HG03064 (cell line): ENCODE measurements around the gene RUFY3.
"Not testable (repeated sequence)": the region's sequence is repeated elsewhere in the genome, so short reads cannot be mapped to it uniquely, and the experiment has no call there.

Experiments
- ATAC-seq: cut with Tn5 transposase; IDR thresholded peaks from one replicate; pipeline ENCODE4 v1.9.1; 2021; ENCODE audit warnings: low read depth; ENCODE audit not compliant: unreplicated experiment

RUFY3 gene, protein sequence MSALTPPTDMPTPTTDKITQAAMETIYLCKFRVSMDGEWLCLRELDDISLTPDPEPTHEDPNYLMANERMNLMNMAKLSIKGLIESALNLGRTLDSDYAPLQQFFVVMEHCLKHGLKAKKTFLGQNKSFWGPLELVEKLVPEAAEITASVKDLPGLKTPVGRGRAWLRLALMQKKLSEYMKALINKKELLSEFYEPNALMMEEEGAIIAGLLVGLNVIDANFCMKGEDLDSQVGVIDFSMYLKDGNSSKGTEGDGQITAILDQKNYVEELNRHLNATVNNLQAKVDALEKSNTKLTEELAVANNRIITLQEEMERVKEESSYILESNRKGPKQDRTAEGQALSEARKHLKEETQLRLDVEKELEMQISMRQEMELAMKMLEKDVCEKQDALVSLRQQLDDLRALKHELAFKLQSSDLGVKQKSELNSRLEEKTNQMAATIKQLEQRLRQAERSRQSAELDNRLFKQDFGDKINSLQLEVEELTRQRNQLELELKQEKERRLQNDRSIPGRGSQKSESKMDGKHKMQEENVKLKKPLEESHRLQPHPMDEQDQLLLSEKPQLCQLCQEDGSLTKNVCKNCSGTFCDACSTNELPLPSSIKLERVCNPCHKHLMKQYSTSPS

DNA sequence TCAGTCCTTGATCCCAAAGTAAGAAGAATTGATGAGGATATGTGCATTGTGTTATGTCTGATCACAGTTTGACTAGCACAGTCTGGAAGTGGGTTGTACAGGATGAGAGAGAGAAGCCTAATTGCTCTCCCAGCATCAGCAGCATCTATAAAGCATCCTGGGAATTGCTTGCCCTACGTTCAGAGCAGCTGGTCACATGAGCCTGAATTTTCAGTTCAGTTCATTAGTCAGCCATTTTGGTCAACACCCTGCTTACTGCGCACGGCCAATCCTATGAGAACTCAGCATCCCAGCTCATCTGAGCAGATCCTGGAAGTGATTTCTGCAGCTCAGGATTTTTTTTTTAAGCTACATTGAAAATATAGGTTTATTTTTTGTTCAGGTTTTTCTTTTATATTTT lies at the start of gene RUFY3:
Gene RUFY3 (plus strand): TSS at position 218 of the 400 bp plus-strand sequence. CDS start 610 bp downstream, outside the sequence.
- no peak for ATAC-seq

DNA sequence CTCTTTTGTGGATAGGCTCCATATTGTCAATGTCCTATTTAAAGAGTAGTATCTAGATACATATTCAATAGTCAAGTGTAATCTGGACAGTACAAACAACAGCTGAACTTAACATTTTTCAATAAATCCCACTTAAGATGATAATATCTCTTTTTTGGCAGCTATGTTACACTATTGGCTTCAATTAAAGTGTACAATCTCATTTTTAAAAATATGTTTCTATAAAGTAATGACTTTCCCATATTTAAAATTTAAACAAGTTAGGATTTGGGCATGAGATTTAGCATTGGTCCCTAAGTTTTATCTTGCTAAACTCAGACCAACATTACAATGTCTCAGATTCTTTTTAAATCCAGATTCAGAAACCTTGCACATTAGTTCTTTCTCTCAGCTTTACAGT lies 47.6 kb upstream of the RUFY3 start:
- no peak for ATAC-seq

DNA sequence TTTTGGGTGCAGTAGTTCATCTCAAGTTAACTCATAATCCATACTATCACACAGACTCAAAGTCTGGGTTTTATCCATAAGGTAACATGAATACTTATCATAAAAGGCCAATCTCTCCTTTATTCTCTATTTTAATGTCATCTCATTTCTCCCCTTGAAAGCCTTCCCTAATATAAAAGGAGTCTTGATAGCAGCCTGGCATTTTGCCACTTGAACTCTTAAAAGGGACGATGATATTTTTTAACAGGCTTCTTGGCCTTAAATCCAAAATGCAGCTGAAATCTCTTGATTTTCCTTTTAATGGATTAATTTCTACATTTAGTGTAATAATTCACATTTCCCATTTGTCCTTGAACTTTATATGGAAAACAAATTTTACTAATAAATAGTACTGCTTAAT lies 47.0 kb upstream of the RUFY3 start:
- ATAC-seq: no peak

DNA sequence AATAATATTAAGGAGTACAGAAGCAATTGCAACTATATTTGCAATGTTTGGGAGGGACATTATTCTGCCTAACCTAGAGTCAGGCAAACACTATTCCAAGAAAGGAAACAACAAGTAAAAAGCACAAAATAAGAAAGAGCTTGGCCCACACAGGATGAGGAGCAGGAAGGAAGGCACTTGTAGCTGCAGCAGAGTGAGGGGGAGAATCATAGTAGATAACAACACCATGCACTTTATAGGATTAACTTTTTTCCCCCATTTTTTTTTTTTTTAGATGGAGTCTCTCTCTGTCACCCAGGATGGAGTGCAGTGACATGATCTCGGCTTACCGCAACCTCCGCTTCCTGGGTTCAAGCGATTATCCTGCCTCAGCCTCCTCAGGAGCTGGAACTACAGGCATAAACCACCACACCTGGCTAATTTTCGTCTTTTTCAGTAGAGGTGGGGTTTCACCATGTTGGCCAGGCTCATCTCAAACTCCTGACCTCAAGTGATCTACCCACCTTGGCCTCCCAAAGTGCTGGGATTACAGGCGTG lies 45.1 kb upstream of the RUFY3 start:
- ATAC-seq: no peak

DNA sequence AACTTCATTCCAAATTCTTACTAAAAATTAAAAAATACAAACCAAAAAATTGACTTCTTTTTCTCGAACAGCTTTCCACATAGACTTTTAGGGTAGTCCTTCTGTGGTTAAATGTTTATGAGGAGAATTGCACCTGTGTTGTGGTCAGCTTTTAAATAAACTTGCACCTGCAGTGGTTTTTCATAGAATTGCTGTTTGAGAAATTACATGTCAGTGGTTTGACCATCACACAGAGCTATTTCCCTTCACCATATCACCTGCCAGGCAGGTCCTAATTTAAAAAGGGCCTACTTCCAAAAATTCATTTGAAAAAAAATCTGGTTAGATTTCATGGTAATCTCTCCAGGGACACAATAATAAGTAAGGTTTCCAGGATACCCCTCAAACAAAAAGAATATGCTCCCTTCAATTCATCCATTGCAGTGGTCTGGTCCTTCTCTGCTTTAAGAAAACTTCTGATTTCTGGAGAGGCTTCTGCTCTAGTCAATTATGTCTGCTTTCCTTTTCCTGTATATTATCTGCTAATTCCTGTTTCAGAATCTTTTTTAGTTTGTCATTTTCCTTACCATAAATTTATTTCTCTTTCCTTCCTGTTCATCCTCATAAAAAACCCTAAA lies 43.3 kb upstream of the RUFY3 start:
- ATAC-seq: peak; percentile 69

DNA sequence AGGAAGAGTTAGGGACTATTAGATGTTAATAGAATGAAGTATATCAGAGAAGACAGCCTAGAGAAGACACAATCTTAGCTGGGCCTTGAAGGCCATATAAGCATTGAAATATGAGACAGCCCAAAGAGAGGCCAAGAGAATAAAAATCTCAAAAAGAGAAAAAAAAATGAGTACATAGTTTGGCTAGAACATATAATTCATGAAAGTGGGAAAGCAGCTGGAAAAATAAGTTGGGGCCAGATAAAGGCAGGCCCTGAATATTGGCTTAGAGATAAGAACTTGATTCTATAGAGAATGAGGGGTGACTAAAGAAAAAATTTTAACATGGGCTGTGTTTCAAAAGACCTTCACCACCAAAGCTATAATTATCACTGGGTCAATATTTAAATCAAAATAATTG lies 40.8 kb upstream of the RUFY3 start:
- ATAC-seq: no peak

DNA sequence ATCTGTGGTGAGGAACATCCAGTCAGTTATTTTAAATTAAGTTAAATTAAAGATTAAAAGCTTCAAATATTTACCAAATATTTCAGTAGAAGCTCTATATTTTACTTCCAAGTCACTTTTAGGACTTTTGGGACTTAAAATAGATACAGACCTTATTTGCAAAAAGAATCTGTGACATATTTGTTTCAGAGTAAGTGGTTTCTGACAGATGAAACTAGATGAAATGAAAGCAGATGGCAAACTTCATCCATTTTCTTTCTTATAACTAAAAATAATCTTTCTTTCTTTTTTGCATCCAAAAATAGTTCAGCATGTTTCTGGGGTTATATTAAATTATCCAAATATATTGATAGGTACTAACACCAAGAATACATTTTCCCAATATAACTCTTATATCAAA lies 40.1 kb upstream of the RUFY3 start:
- ATAC-seq: no peak

DNA sequence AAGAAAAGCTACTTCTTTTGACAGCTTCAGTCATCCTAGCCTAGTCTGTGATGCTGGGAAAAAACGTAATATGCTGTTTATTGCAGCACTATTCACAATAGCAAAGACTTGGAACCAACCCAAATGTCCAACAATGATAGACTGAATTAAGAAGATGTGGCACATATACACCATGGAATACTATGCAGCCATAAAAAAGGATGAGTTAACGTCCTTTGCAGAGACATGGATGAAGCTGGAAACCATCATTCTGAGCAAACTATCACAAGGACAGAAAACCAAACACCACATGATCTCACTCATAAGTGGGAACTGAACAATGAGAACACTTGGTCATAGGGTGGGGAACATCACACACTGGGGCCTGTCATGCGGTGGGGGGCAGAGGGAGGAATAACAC lies 39.6 kb upstream of the RUFY3 start:
- not testable (repeated sequence) for ATAC-seq

DNA sequence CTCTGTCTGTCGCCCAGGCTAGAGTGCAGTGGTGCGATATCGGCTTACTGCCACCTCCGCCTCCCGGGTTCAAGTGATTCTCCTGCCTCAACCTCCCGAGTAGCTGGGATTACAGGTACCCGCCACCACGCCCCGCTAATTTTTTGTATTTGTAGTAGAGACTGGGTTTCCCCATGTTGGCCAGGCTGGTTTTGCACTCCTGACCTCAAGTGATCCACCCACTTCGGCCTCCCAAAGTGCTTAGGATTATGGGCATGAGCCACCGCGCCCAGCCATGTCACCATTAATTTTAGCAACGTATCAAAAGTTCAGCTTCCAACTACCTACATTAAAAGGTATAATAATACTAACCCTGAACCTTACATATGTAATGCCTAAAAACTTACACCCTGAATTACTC lies 34.4 kb upstream of the RUFY3 start:
- ATAC-seq: no peak

DNA sequence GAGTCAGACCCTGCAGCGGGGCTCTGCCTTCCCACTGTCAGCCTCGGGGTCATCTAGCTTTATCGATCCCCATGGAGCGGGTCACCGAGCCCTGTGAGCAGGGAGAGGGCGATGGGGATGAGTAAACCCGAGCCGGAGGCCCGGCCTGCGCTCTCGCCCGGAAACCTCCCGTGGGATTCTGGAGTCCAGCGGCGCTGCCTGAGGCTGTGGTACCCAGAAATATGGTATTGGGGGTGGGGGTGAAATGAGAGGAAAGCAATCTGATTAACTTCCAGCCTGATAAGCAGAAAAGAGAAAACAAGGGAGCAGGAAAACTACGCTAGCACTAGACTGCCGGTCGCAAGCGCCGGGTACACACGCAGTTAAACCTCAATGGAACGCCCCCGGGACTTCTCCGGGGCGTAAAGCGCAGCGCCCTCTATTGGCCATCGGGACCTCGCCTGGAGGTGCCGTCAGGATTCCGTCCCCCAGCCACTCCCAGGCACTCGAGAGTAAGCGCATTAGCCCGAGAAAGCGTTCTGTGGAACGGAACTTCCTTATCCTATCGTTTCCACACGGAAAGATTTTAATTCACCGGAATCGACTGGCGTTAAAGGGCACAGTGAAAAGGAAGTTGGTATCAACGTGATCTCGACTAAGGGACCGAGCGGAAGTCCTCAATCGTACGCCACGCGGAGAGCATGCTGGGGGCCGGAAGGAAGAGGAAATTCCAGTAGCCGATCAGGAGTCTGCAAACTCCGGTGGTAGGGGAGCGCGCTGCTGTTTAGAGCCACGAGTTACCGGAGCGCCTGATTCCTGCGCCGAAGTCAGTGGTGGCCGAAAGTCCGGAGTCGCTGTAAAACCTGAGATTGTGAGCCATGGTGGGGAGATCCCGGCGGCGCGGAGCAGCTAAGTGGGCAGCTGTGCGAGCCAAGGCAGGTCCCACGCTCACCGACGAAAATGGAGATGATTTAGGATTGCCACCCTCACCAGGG lies 33.7 kb upstream of the RUFY3 start, which contains the start of gene UTP3:
Gene UTP3 (plus strand): TSS at position 712 of the 974 bp plus-strand sequence. CDS start 146 bp downstream, at position 858.
- peak; percentile 92 for ATAC-seq

DNA sequence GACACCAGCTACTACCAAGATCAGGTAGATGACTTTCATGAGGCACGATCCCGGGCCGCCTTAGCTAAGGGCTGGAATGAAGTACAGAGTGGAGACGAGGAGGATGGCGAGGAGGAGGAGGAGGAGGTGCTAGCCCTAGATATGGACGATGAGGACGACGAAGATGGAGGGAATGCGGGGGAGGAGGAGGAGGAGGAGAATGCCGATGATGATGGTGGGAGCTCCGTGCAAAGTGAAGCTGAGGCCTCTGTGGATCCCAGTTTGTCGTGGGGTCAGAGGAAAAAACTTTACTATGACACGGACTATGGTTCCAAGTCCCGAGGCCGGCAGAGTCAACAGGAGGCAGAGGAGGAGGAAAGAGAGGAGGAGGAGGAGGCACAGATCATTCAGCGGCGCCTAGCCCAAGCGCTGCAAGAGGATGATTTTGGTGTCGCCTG lies 33.0 kb upstream of the RUFY3 start:
- no peak for ATAC-seq

DNA sequence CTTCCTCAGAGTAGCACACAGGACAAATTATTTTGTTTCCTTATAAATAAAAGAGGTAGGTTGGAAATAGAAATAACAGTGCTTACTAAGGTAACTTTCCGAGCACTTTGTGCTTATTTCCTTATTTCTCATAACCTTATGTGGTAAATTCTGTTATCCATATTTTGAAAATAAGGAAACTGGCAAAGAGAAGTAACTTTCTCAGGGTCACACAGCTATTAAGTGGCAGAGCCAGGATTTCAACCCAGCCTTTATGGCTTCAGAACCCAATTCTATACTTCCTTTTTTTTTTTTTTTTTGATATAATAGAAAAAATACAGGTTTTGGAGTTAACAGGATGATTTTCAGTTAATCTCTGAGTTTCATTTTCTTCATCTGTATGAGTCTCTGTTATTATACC lies 30.1 kb upstream of the RUFY3 start:
- no peak for ATAC-seq

DNA sequence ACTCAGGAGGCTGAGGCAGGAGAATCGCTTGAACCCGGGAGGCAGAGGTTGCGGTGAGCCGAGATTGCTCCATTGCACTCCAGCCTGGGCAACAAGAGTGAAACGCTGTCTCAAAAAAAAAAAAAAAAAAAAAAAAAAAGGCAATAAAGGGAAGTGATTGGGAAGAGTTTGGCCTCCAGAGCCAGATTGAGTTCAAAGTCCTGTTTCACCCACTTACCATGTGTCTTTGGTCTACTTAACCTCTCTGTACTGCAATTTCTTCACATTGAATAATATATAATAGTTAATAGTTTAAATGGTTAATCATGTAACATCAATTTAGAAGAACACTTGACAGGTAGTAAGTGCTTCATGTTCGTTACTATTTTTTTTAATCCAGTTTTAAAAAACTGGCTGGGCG lies 27.1 kb upstream of the RUFY3 start:
- not testable (repeated sequence) for ATAC-seq

DNA sequence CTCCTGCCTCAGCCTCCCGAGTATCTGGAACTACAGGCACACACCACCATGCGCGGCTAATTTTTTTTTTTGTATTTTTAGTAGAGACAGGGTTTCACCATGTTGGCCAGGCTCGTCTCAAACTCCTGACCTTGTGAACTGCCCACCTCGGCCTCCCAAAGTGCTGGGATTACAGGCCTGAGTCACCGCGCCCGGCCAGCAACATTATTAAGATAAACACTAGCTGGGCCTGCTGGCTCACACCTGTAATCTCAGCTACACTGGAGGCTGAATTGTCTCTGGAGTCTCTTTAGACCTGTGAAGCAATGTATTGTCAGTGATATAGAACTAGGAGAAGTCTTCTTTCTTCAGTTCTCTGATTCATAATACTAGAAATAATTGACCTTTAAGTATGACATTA lies 23.3 kb upstream of the RUFY3 start:
- not testable (repeated sequence) for ATAC-seq

DNA sequence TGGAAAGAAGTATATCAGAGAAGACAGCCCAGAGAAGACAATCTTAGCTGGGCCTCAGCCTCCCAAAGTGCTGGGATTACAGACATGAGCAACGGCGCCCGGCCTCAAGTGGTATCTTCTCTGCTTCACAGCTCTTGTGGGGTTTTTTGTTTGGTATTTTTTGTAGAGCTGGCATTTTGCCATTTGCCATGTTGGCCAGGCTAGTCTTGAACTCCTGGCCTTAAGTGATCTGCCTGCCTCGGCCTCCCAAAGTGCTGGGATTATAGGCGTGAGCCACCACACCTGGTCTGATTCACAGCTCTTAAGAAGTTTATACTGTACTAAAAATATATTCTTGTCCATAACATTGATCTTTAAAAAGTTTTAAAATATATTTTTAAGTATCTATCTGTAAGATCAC lies 21.1 kb upstream of the RUFY3 start:
- ATAC-seq: no peak

DNA sequence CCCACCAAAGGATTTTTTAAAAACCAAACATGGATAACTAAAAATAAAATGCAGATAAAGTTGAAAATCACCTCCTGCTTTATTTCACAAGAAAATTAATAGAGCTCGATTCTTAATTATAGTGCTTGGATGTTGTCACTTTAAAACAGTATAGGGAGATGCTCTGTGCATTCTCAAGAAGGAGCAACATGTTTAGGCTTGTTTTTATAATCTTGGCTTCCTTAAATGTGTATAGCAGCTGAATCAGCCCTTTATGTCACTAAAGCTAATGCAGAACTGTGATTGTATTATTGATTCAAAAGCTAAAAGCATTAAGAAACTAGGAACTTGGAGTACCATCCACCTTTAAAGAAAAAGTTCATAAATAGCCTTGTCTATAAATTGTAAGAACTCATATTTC lies 20.5 kb upstream of the RUFY3 start:
- no peak for ATAC-seq

DNA sequence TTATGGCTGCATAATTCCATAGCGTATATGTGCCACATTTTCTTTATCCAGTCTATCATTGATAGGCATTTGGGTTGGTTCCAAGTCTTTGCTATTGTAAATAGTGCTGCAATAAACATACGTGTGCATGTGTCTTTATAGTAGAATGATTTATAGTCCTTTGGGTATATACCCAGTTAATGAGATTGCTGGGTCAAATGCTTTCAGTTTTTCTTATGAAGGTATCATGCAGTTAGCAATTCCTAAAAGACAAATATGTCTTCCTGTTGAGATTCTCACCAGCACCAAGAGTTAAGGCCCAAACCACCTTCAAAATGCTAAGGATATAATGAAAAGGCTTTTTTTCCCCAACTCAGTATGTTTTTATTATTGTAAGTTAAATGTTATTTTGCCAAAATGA lies 19.2 kb upstream of the RUFY3 start:
- not testable (repeated sequence) for ATAC-seq

DNA sequence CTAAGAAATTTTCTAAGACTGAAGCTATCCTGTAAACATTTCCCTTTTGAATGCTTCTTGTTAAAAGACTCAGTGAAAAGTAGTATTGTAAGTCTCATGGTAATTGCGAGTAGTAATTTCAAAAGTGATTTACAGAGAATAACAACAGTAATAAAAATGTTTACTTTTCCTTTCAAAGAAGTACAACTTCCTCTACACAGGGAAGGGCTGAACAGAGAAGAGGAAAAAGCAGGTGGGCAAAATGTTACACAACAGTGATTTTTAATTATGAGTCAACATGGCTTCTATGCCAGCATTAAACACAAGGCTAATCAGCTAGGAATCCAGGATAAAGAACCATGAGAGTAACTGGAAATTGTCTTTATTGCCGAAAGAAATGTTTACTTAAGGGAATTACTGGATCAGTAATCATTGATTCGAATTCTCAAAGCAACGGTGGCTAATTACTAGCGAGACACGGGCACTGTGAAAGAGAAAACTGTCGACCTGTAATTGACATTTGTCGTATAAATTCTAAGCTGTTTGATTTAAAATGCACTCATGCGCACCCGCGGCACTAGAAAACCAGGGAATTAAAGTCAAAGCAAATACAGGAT lies 18.0 kb upstream of the RUFY3 start:
- no peak for ATAC-seq

DNA sequence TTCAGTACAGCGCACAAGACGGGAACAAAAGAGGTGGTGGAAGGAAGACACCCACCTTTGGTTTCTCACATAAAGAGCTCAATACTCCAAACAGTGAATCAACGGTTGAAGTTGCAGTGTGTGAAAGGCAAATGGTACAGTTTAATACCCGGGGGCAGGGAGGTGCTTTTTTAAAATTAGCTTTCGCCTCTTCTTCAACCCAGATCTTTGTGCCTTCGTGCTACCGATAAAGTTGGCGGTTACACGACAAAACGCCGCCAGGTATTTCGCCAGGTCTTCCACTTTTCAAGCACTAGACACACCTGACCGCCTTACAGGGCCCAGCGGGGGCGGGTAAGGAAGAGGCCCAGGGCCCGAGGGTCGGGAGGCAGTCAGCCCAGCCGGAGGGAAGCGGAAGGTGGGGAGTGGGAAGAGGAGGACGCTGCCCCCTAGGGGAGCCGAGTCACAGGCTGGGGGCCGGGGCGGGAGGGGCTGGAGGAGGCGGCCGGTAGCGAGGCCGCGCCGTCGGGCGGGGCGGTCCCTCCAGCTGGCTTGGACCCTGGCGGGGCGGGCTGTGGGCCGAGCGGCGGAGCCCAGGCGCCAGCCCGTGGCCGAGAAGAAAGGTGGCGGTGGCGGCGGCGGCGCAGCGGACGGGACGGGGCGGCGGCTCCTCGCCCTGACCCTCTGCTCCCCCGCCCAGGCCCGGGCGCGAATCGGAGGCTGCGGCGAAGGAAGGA lies 17.4 kb upstream of the RUFY3 start:
- ATAC-seq: peak; percentile 75
